ENCODE data around the gene MBNL3.
"Not testable (repeated sequence)": the region's sequence is repeated elsewhere in the genome, so short reads cannot be mapped to it uniquely, and the experiment has no call there.

MBNL3 gene

GRCh38 chrX:132365490-132365889, 123.3 kb downstream of the MBNL3 start:
- DNase-seq = no peak

- DNase-seq = no peak
Observed at GRCh38 chrX:132364313-132364712, 124.5 kb downstream of the MBNL3 start.

DNA sequence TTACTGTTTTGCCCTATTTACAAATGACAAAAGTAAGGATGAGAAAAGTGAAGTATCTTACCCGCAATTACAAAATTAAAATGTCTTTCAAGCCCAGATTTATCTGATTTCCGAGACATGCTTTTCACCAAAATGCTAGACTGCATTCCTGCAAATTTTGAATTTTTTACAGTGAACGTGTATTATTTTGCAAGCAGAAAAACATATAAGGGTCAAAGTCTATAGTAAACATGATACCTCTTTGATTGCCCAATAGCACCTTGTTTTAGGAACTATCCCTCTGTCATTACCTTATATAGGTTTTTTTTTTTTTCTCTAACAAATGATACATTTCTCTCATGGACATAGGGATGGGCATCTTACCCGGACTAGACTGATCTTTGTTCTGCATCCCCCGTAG, 135.4 kb downstream of the MBNL3 start:
- no peak for DNase-seq

- no peak for DNase-seq
Observed at GRCh38 chrX:132336172-132336571, 152.7 kb downstream of the MBNL3 start.

DNA sequence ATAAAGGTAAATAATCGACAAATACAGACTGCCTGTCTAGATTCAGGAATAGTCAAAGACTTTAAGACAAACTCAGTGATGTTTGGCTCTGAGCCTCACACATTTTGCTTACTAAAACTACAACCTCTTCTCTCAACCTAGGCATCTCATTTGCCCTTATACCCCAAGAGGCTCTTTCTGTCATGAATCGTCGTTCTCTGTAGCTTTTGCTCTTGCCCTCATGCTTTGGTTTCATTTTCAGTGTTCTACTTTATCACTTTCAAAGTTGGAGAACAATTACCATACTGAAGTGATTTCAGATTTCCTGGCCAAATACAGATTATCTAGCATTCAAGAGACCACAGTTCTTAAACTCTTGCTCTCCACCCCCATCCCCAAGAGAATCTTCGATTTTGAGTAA, 155.5 kb downstream of the MBNL3 start:
- no peak for DNase-seq

DNA sequence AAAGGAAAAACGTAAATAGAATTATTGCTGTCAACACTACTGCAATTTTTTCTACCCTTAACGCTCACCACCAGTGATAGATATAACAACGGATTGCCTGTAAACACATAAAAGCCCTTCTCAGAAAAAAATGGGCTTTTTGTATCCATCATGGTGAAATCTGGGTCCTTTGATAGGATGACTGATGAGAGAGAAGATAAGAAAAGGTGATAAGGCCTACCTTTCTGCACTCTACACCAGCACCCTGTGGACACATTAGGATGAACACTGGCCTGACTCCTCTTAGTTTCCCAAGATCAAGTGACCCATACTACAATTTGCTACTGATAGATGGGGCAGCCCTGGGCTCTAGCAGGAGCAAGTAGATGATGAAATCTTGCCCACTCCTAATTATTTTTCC, 157.3 kb downstream of the MBNL3 start:
- DNase-seq = no peak

DNA sequence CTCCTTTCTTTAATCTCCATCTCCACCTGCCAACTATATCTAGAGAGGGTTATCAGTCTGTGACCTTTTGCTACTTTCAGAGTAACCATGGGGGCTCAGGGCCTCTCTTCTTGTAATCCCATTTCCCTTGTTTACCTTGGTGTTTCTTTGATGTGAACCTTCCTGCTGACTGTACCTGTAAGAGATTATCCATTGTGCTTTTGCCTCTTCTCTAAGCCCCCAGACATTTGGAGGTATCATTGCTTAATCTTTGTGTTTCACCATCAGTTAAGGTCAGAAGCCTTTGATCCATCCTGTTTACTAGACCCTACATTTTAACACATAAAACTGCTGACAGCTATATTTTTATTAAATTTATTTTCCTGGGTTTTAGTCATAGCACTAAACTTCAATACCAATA, 157.8 kb downstream of the MBNL3 start:
- DNase-seq = no peak

DNA sequence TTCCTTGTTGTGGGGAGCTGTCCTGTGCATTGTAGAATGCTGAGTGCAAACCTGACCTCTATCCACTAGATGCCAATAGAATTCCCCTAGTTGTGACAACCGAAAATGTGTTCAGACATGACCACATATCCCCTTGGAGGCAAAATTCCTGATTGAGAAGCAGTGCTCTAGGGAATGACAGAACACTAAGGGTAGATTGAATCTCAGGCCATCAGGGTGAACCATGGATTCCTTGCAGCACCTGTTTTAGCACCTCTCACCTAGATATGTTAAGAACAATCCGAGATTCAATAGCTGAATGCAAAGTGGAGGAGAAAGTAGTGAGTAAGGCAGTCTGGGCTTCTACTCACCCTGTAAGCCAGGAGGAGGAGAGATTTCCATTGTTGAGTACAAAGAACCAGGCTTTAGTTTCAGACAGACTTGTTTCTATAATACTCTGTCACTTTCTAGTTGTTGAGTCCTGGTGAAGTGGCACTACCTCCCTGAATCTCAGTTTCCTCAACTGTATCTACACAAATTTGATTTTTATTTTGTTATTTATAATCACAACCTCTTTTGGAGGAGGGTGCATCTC, 158.6 kb downstream of the MBNL3 start:
- DNase-seq = no peak

- DNase-seq = not testable (repeated sequence)
Observed at GRCh38 chrX:132326960-132327359, 161.9 kb downstream of the MBNL3 start.
